ENCODE results near the gene RTL1.
A peak's percentile ranks its signal among the peaks of the same experiment; 100 is the strongest.

RTL1 gene

GRCh38 chr14:100841066-100841760 is 62.3 kb downstream of the RTL1 start:
- H3K9me3 ChIP-seq: no peaks in the 10 kb centered on the region
- H3K4me1 ChIP-seq: peaks cover 29% of the 10 kb centered on the region
- DNase-seq: no peak
- peaks cover 98% of the 10 kb centered on the region for H3K36me3 ChIP-seq
- H3K27me3 ChIP-seq: no peaks in the 10 kb centered on the region
- TF ChIP-seq CTCF (IDR thresholded peaks at IDR 0.05; ENCODE audit: low read depth, low read length): no peak
- H3K4me3 ChIP-seq (ENCODE audit: low read depth, low read length): no peak overlapping the region

- no peak for DNase-seq
- no peak for TF ChIP-seq CTCF (IDR thresholded peaks at IDR 0.05; ENCODE audit: low read depth, low read length)
Measured at GRCh38 chr14:100840286-100841065, 63.0 kb downstream of the RTL1 start.

GRCh38 chr14:100839681-100840111 is 63.8 kb downstream of the RTL1 start:
- Histone ChIP-seq H3K4me1 (peaks cover 35% of the 10 kb centered on the region), H3K4me3 (ENCODE audit: low read depth, low read length) (no peak overlapping the region), H3K9me3 (no peaks in the 10 kb centered on the region), H3K36me3 (peaks cover 98% of the 10 kb centered on the region), H3K27me3 (no peaks in the 10 kb centered on the region)
- no peak for TF ChIP-seq CTCF (IDR thresholded peaks at IDR 0.05; ENCODE audit: low read depth, low read length)
- peak; percentile 50 for DNase-seq

More at GRCh38 chr14:100840286-100841065, 63.0 kb downstream of the RTL1 start:
- H3K4me1 ChIP-seq: peaks cover 33% of the 10 kb centered on the region
- no peak overlapping the region for H3K4me3 ChIP-seq (ENCODE audit: low read depth, low read length)
- no peaks in the 10 kb centered on the region for H3K9me3 ChIP-seq
- H3K36me3 ChIP-seq: peaks cover 98% of the 10 kb centered on the region
- no peaks in the 10 kb centered on the region for H3K27me3 ChIP-seq

GRCh38 chr14:100839315-100839585 is 64.3 kb downstream of the RTL1 start:
- TF ChIP-seq CTCF (IDR thresholded peaks at IDR 0.05; ENCODE audit: low read depth, low read length): no peak
- DNase-seq: no peak
- Histone ChIP-seq H3K27me3 (no peaks in the 10 kb centered on the region), H3K4me3 (ENCODE audit: low read depth, low read length) (no peak overlapping the region), H3K4me1 (peaks cover 38% of the 10 kb centered on the region), H3K9me3 (no peaks in the 10 kb centered on the region), H3K36me3 (peaks cover 98% of the 10 kb centered on the region)

GRCh38 chr14:100838493-100839314 is 64.8 kb downstream of the RTL1 start:
- no peak for DNase-seq
- no peak overlapping the region for H3K4me3 ChIP-seq (ENCODE audit: low read depth, low read length)
- H3K4me1 ChIP-seq: peaks cover 38% of the 10 kb centered on the region

More at GRCh38 chr14:100838493-100839314, 64.8 kb downstream of the RTL1 start:
- Histone ChIP-seq H3K36me3 (peaks cover 99% of the 10 kb centered on the region), H3K27me3 (no peaks in the 10 kb centered on the region), H3K9me3 (no peaks in the 10 kb centered on the region)
- no peak for TF ChIP-seq CTCF (IDR thresholded peaks at IDR 0.05; ENCODE audit: low read depth, low read length)

Measured in BE2C (cell line).